GM23248 (cell line): ENCODE data around the gene SEMA6D.

ENCODE experiments used
- EZH2 ChIP-seq: fragments of 200-600 bp; sonication (generic); IDR thresholded peaks from 2 replicates; pipeline ENCODE4 v1.6.1; 2018; ENCODE audit warnings: antibody characterized with exemption, mild to moderate bottlenecking; ENCODE audit not compliant: insufficient read depth, poor library complexity, severe bottlenecking
- EZH2phosphoT487 ChIP-seq: fragments of 200-600 bp; sonication (generic); IDR thresholded peaks from 2 replicates; pipeline ENCODE4 v1.6.1; 2018; ENCODE audit warnings: antibody characterized with exemption, moderate library complexity, mild to moderate bottlenecking, low read depth; ENCODE audit not compliant: insufficient read depth

DNA sequence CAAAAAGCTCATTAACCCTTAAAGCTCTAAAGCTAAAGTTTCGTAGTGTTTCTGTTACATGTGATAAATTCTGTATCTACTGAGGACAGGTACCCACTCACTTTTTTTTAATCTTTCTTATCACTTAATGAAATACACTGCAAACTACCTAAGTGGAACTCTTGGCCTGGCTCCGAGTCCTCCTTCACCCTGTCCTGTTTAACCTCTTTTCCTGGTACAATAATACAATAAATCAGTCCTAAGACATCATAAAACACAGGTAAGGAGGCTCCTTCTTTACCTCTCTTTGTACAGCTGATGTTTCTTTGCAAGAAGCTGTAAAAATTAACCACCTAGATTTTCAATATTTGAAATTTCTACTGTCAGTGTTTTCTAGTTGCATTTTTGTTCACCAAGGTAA lies 15.8 kb downstream of the SEMA6D start:
- no peak for TF ChIP-seq EZH2
- no peak for TF ChIP-seq EZH2phosphoT487
